Gastrocnemius medialis (tissue), 4 donors: ENCODE data around the gene MFSD2B. TPM values are rescaled to one million over a fixed set of nuclear protein-coding genes. Genes with fewer than 3 reads are reported as not detected.

Source experiments
- ATAC-seq, 2 donors: fragments of 150-250 bp; one replicate each; pipeline ENCODE4 v1.9.1; 2016
- DNase-seq, 2 donors: peaks; one replicate each; pipeline ENCODE4 v3.0.0-alpha.2; 2019
- H3K27ac ChIP-seq, 4 donors: fragments of 200-600 bp; sonication (generic); 1 replicate in 1 of 4; 2 replicates in 3 of 4; pipeline ENCODE4 v1.5.1; 2016 to 2018; ENCODE audit warnings: mild to moderate bottlenecking in 2 of 4, moderate library complexity in 1 of 4
- H3K27me3 ChIP-seq, 3 donors: fragments of 200-600 bp; sonication (generic) in 2 of 3; 1 replicate in 1 of 3; 2 replicates in 2 of 3; pipeline versions ENCODE4 v1.5.1 to v1.6.0; 2016 to 2019; ENCODE audit warnings: mild to moderate bottlenecking in 1 of 3, moderate library complexity in 1 of 3
- H3K36me3 ChIP-seq, 2 donors: fragments of 200-600 bp; sonication (generic) in 1 of 2; one replicate each; pipeline ENCODE4 v1.5.1; 2017 to 2018
- H3K4me1 ChIP-seq, 2 donors: fragments of 200-600 bp; sonication (generic) in 1 of 2; one replicate each; pipeline ENCODE4 v1.5.1; 2016 to 2017; ENCODE audit warnings: mild to moderate bottlenecking in 2 of 2
- H3K4me3 ChIP-seq, 4 donors: fragments of 200-600 bp; sonication (generic) in 3 of 4; 1 replicate in 1 of 4; 2 replicates in 3 of 4; pipeline ENCODE4 v1.5.1; 2016 to 2019; ENCODE audit warnings: mild to moderate bottlenecking in 2 of 4
- H3K9me3 ChIP-seq, 3 donors: fragments of 200-600 bp; sonication (generic) in 2 of 3; 1 replicate in 1 of 3; 2 replicates in 2 of 3; pipeline ENCODE4 v1.5.1; 2016 to 2019
- CTCF ChIP-seq, 5 experiments: fragments of 450-650 bp in 3 of 5; fragments of 200-600 bp in 2 of 5; sonication (generic) in 2 of 5; IDR thresholded peaks in 4 of 5; conservative IDR thresholded peaks in 1 of 5; 1 replicate in 4 of 5; 2 replicates in 1 of 5; pipeline ENCODE4 v1.5.1; 2016 to 2019; ENCODE audit warnings: antibody characterized with exemption in 5 of 5, mild to moderate bottlenecking in 3 of 5, moderate library complexity in 3 of 5
- POLR2A ChIP-seq, 2 donors: fragments of 450-650 bp; IDR thresholded peaks; one replicate each; pipeline ENCODE4 v1.6.1; 2017; ENCODE audit warnings: antibody characterized with exemption in 2 of 2, mild to moderate bottlenecking in 2 of 2, moderate library complexity in 2 of 2
- in situ Hi-C, 4 donors: fragments of 200-750 bp; cut with MboI; loops; one replicate each; pipeline versions ENCODE4 v1.15.0 to v1.8.0; 2017; ENCODE audit warnings: low sequenced_read_pairs in 4 of 4
- intact Hi-C: fragments of 100-400 bp; cut with DNase I; formaldehyde crosslinking; loops from one replicate; pipeline ENCODE4 v1.15.1; 2023; ENCODE audit warnings: low total_unique reads
- total RNA-seq, 4 donors: library from RNA; depleted of rRNA; stranded (reverse); fragments of >200 nt; gene quantifications; one replicate each; pipeline versions ENCODE4 v1.1.0 to v1.2.3, GENCODE V29; 2016

The MFSD2B gene
- total RNA-seq, 4 donors from 2014 or later, result not detected

GRCh38 chr2:24018241-24018640 is 8.4 kb downstream of the MFSD2B start:
- intact Hi-C loops, result no loop called here
- Histone ChIP-seq H3K27ac (no peak overlapping the region), H3K27me3 (no peaks in the 10 kb centered on the region), H3K4me1 (no peaks in the 10 kb centered on the region), H3K36me3 (peaks cover 0 to 9% of the 10 kb centered on the region in 2 donors), H3K9me3 (no peaks in the 10 kb centered on the region), H3K4me3 (no peak overlapping the region)
- no peak for TF ChIP-seq POLR2A (IDR thresholded peaks at IDR 0.05)
- no peak for TF ChIP-seq CTCF (IDR thresholded peaks at IDR 0.05 in 4 of 5, conservative IDR thresholded peaks at IDR 0.05 in 1 of 5)
- no peak for ATAC-seq
- no peak for DNase-seq
- in situ Hi-C loops, result no loop called here

GRCh38 chr2:24019729-24020128 is 9.8 kb downstream of the MFSD2B start:
- ATAC-seq, result no peak
- peaks cover 0 to 9% of the 10 kb centered on the region in 2 donors for H3K36me3 ChIP-seq
- H3K4me1 ChIP-seq, result no peaks in the 10 kb centered on the region
- in situ Hi-C loops (no loop called here), intact Hi-C loops (no loop called here)
- no peak for DNase-seq
- H3K27ac ChIP-seq, result no peak overlapping the region
- no peaks in the 10 kb centered on the region for H3K27me3 ChIP-seq
- H3K4me3 ChIP-seq, result no peak overlapping the region
- no peaks in the 10 kb centered on the region for H3K9me3 ChIP-seq
- no peak for TF ChIP-seq POLR2A (IDR thresholded peaks at IDR 0.05)

DNA sequence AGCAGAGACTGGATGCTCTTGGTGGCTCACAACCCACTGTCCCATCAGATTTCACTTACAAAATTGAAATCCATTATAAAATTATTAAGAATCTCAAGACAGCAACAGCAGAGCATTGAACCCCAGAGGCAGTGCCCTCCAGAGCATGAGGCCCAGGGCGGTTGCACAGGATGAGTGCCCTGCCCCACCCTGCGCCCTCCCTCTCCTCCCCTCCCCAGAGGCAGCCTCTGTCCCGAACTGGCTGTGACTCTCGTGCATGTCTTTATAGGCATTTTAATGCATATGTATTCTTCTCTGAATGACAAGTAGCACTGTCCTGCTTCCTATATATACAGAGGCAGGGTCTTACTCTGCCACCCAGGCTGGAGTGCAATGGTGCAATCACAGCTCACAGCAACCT is 10.4 kb downstream of the MFSD2B start:
- no peaks in the 10 kb centered on the region for H3K9me3 ChIP-seq
- no peaks in the 10 kb centered on the region for H3K4me1 ChIP-seq
- no peaks in the 10 kb centered on the region for H3K27me3 ChIP-seq
- ATAC-seq, result no peak
- intact Hi-C loops (no loop called here), in situ Hi-C loops (no loop called here)
- H3K4me3 ChIP-seq, result no peak overlapping the region
- DNase-seq, result no peak
- H3K36me3 ChIP-seq, result peaks cover 0 to 14% of the 10 kb centered on the region in 2 donors
- H3K27ac ChIP-seq, result no peak overlapping the region
- TF ChIP-seq POLR2A (IDR thresholded peaks at IDR 0.05), result no peak
- no peak for TF ChIP-seq CTCF (IDR thresholded peaks at IDR 0.05 in 4 of 5, conservative IDR thresholded peaks at IDR 0.05 in 1 of 5)

DNA sequence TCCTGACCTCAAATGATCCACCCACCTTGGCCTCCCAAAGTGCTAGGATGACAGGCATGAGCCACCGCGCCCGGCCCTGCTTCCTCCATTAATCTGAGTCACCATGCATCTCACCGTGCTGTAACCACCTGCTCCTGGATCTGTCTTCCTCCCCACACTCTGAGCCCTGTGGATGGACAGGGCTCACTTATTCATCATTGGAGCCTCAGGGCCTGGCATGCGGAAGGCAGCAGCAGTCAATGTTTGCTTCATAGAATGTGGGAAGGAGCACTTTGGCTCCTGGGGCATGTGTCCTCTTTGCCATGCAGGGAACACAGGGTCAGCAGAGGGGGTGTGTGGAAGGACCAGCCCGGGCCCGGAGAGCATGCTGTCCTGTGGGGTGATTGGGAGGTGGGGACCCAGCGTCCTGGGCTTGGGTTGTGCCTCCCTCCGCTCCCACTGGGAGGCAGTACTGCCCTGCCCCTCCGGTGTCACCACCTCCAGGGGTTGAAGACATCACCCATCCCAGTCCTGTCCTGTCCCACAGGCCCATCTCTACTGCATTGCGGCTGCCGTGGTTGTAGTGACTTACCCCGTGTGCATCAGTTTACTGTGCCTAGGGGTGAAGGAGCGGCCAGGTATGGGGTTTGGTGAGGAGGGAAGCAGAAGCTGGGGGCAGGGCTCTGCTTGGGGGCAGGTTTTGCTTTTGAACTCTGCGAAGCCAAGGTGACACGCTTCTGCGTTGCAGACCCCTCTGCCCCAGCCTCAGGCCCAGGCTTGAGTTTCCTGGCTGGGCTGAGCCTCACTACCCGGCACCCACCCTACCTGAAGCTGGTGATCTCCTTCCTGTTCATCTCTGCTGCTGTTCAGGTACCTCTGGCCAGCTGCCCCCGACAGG is 11.5 kb downstream of the MFSD2B start:
- ATAC-seq (no peak), DNase-seq (no peak)
- TF ChIP-seq POLR2A (IDR thresholded peaks at IDR 0.05), result no peak
- TF ChIP-seq CTCF (IDR thresholded peaks at IDR 0.05 in 4 of 5, conservative IDR thresholded peaks at IDR 0.05 in 1 of 5), result no peak
- H3K27me3 ChIP-seq, result no peaks in the 10 kb centered on the region
- H3K9me3 ChIP-seq, result no peaks in the 10 kb centered on the region
- peaks cover 0 to 14% of the 10 kb centered on the region in 2 donors for H3K36me3 ChIP-seq
- H3K27ac ChIP-seq, result no peak overlapping the region
- in situ Hi-C loops (no loop called here), intact Hi-C loops (no loop called here)
- H3K4me3 ChIP-seq, result no peak overlapping the region
- H3K4me1 ChIP-seq, result no peaks in the 10 kb centered on the region

- intact Hi-C loops, result no loop called here
- no peak overlapping the region for H3K4me3 ChIP-seq
- H3K36me3 ChIP-seq, result peaks cover 0 to 14% of the 10 kb centered on the region in 2 donors
- no peaks in the 10 kb centered on the region for H3K27me3 ChIP-seq
- in situ Hi-C loops, result no loop called here
- H3K27ac ChIP-seq, result no peak overlapping the region
- TF ChIP-seq CTCF (IDR thresholded peaks at IDR 0.05 in 4 of 5, conservative IDR thresholded peaks at IDR 0.05 in 1 of 5) (no peak), POLR2A (IDR thresholded peaks at IDR 0.05) (no peak)
- no peak for DNase-seq
- no peaks in the 10 kb centered on the region for H3K4me1 ChIP-seq
- no peaks in the 10 kb centered on the region for H3K9me3 ChIP-seq
- ATAC-seq, result no peak
Observed at GRCh38 chr2:24022324-24022974, 12.6 kb downstream of the MFSD2B start.
